ENCODE data around the gene GOLGA6A. TPM values are rescaled to one million over a fixed set of nuclear protein-coding genes. Genes with fewer than 3 reads are reported as not detected.
A peak's percentile ranks its signal among the peaks of the same experiment; 100 is the strongest.
"Not testable (repeated sequence)": the region's sequence is repeated elsewhere in the genome, so short reads cannot be mapped to it uniquely, and the experiment has no call there.

The GOLGA6A gene, protein sequence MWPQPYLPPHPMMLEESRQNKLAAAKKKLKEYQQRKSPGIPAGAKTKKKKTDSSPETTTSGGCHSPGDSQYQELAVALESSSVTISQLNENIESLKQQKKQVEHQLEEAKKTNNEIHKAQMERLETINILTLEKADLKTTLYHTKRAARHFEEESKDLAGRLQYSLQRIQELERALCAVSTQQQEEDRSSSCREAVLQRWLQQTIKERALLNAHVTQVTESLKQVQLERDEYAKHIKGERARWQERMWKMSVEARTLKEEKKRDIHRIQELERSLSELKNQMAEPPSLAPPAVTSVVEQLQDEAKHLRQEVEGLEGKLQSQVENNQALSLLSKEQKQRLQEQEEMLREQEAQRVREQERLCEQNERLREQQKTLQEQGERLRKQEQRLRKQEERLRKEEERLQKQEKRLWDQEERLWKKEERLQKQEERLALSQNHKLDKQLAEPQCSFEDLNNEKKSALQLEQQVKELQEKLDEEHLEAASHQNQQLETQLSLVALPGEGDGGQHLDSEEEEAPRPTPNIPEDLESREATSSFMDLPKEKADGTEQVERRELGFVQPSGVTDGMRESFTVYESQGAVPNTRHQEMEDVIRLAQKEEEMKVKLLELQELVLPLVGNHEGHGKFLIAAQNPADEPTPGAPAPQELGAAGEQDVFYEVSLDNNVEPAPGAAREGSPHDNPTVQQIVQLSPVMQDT
- total RNA-seq, result not detected

DNA sequence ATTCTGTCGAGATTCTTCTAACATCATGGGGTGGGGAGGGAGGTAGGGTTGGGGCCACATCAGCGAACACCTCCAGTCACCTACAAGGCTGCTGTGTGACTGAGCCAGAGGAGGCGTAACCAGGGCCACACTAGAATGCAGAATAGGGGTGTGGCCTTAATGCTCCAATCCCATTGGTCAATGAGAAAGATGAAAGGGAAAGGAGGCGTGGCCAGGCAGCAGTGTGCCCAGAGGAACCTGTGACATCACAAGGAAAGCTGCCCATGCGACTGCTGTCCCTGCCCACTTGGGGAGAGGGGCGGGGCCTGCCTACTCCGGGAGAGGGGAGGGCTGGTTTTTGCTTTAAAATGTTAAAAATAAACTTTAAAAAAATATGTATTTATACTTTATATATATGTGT lies at the start of gene GOLGA6A:
Gene GOLGA6A (minus strand): TSS at position 101 of the 400 bp plus-strand sequence. CDS start 41 bp downstream, at position 60.
- CTCF ChIA-PET, H3K27ac Mint-ChIP-seq, DNase-seq: not testable (repeated sequence)

GRCh38 chr15:74131628-74132413 lies 49.5 kb upstream of the GOLGA6A start:
- Mint-ChIP-seq H3K27ac (no peak overlapping the region), H3K27me3 (peaks cover 90% of the 10 kb centered on the region), H3K4me1 (peaks cover 26% of the 10 kb centered on the region), H3K4me3 (peak overlapping the region; percentile 36), H3K36me3 (ENCODE audit: low read depth) (peaks cover 3% of the 10 kb centered on the region), H3K9me3 (no peaks in the 10 kb centered on the region)
- DNase-seq, result no peak
- ChIA-PET CTCF (interaction anchor here (1.3 kb wide), 1 partner anchor 190 kb away, joined by 3 read pairs; no protein-coding TSS in a partner anchor), POLR2A (no interaction called here)

More for the DNA sequence above, at the start of gene GOLGA6A:
- H3K9me3 Mint-ChIP-seq; H3K4me3 Mint-ChIP-seq; H3K4me1 Mint-ChIP-seq; H3K27me3 Mint-ChIP-seq; POLR2A ChIA-PET; H3K36me3 Mint-ChIP-seq (ENCODE audit: low read depth): not testable (repeated sequence)

DNA sequence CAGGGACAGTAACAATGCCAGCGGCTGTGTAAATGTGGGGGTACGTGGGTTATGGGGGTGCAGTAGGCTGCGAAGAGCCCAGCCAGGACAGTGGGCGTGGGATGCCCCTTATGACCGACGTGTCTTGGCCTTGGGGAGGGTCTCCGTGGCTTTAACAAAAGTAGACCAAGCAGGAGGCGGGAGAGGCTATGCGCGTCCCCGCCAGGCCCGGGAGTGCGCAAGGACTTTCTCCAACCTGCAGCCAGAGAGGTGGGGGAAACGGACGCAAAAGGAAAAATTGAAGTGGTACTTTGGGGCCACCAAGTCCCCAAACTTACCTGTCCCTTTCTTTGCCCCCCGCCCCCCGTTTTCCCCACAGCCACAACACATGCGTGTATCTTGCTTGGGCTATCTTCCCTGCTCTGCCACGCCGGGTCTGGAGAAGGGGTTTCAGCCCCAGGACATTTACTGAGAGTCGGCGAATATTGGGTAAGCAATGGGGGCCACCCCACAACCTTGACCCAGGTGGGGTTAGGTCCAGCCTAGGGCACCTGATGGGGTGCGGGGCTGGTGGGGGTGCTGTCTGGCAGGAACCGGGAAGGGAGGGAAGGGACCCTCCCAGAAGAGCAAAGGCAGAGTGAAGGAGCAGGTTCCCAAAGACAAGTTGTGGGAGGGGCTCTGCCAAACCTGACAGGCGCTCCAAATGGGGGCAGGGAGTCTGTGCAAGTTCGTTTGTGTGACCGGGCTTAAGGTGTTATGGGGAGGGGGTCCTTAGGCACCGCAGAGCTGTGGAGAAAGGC lies 48.7 kb upstream of the GOLGA6A start:
- Mint-ChIP-seq H3K27me3 (peaks cover 87% of the 10 kb centered on the region), H3K4me1 (peaks cover 22% of the 10 kb centered on the region), H3K9me3 (no peaks in the 10 kb centered on the region), H3K27ac (no peak overlapping the region), H3K4me3 (no peak overlapping the region), H3K36me3 (ENCODE audit: low read depth) (peaks cover 3% of the 10 kb centered on the region)
- ChIA-PET CTCF (interaction anchor here (0.7 kb wide), 1 partner anchor 538 kb away, joined by 3 read pairs; no protein-coding TSS in a partner anchor), POLR2A (no interaction called here)
- DNase-seq, result no peak

GRCh38 chr15:74130155-74130848 lies 48.0 kb upstream of the GOLGA6A start, which contains the start of gene ISLR2:
ISLR2 (plus strand) TSS chr15:74130586; CDS start chr15:74132755, 2,169 bp downstream.
- H3K9me3 Mint-ChIP-seq, result no peaks in the 10 kb centered on the region
- peaks cover 18% of the 10 kb centered on the region for H3K4me1 Mint-ChIP-seq
- H3K36me3 Mint-ChIP-seq (ENCODE audit: low read depth), result peaks cover 3% of the 10 kb centered on the region
- H3K27ac Mint-ChIP-seq, result no peak within 1 kb of the TSS
- peaks cover 82% of the 10 kb centered on the region for H3K27me3 Mint-ChIP-seq
- ChIA-PET POLR2A (no interaction called here), CTCF (interaction anchor here (0.7 kb wide), 1 partner anchor 539 kb away, joined by 3 read pairs; no protein-coding TSS in a partner anchor)
- DNase-seq, result no peak
- H3K4me3 Mint-ChIP-seq, result no peak within 1 kb of the TSS

DNA sequence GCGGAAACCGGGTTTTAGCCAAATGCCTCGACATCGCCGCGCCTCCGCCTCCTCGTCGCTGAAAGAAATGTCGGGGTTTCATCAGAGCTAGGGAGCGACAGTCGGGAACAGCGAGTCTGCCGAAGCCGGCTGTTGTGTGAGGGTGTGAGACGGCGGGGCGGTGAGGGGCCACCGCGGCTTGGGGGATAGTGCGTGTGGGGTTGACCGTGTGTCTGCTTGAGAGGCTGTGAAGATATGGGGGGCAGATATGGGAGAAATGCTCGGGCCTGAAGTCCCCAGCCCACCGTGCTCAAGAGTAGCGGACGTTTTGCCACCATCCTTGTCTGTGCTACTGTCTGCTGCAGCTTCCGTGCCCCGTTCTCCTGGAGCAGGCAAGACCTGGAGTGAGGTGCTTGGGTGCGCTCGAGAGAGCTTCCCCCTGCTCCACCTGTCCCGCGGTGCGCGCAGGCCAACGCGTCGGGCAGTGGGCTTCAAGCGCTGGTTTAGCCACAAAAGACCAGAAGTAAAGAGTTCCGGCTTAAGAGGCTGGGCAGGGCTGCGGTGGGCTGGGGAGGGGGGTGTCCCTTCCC lies 47.3 kb upstream of the GOLGA6A start:
- H3K9me3 Mint-ChIP-seq, result no peaks in the 10 kb centered on the region
- no peak for DNase-seq
- no peaks in the 10 kb centered on the region for H3K36me3 Mint-ChIP-seq (ENCODE audit: low read depth)
- POLR2A ChIA-PET, result no interaction called here
- peaks cover 79% of the 10 kb centered on the region for H3K27me3 Mint-ChIP-seq
- no peak overlapping the region for H3K4me3 Mint-ChIP-seq
- CTCF ChIA-PET, result interaction anchor here (0.9 to 1.2 kb wide), 2 partner anchors 9 to 11 kb away, joined by 3 to 5 read pairs; no protein-coding TSS in a partner anchor
- H3K4me1 Mint-ChIP-seq, result peaks cover 14% of the 10 kb centered on the region
- no peak overlapping the region for H3K27ac Mint-ChIP-seq

DNA sequence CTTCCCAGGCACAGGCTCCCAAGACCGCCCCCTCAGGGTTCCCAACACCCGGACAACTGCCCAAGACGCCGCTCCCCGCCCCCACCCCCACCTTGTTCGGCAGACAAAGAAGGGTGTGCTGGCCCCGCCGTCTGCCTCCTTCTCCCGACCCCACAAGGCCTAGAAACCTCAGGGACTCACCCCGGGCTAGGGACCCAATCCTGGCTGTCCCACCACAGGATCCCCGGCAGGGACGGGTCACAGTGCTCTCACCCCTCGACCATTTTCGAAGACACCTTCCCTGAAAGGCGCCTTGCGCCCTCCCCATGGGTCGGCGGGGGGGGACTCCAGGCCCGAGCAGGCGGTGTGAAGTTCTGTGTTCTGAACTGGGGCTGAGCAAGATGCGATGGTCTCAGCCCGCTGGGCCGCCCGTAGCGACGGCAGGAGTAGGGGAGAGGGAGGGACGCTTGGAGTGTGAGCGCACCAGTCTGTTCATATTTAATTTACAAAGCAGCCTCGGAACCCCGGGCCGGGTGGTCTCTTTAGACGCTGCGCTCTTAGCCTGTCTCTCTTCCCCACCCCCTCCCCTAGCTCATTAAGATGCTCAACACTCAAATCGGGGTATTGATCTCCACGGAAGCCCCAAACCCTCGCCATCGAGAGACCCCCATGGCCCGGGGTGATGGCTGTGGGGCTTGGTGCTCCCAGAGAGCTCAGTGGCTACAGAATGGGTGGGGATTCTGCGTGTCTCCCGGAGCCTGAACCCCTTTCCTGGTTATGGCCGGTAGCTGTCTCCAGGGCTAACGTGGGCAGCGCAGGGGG lies 46.6 kb upstream of the GOLGA6A start:
- no peak overlapping the region for H3K27ac Mint-ChIP-seq
- H3K9me3 Mint-ChIP-seq, result no peaks in the 10 kb centered on the region
- no peak overlapping the region for H3K4me3 Mint-ChIP-seq
- ChIA-PET POLR2A (interaction anchor here (1.5 kb wide), 1 partner anchor 192 kb away, joined by 3 read pairs; no protein-coding TSS in a partner anchor), CTCF (interaction anchor here (0.9 to 1.7 kb wide), 5 partner anchors 10 to 192 kb away, joined by 3 to 9 read pairs (median 5); no protein-coding TSS in a partner anchor)
- DNase-seq, result no peak
- no peaks in the 10 kb centered on the region for H3K36me3 Mint-ChIP-seq (ENCODE audit: low read depth)
- peaks cover 74% of the 10 kb centered on the region for H3K27me3 Mint-ChIP-seq
- peaks cover 14% of the 10 kb centered on the region for H3K4me1 Mint-ChIP-seq

DNA sequence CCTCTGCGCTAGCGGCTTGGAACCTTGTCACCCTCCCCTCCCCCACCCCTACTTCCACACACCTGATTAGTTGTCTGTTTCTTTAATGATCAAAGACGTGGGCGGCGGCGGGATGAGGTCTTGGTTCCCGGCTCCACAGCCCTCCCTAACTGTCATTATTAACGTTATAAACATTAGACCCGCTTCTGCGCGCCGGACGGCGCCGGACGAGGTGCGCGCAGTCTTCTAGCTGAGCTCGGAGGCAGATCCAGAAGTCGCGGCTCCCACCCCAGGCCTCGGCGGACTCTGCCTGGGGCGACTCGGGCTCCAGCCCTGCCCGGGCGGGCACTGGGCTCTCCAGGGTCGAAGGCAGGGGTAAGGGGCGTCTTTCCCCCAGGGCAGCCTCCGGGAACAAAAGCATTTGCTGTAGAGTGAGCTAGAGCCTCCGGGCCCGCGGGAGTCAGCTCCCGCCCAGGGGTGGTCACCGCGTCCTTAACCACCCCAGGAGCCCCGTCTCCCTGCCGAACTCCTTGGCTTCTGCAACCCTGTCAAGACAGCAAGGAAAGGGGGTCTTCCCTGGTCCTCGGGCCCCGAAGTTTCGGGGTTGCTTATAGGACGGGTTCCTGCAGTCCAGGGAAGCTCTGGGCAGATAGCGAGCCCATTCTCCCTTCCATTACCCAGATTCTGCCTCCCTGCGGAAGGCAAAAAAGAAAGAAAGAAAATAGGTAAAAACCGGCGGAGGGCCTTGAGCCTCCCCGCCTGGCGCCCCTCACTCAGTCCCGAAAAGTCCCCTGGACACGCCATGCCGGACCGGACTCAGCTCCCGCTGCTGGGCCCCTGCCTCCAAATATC lies 45.8 kb upstream of the GOLGA6A start:
- ChIA-PET CTCF (interaction anchor here (1.2 to 1.7 kb wide), 3 partner anchors 74 to 193 kb away, joined by 3 to 9 read pairs (median 8); no protein-coding TSS in a partner anchor), POLR2A (interaction anchor here (1.5 kb wide), 1 partner anchor 193 kb away, joined by 3 read pairs; no protein-coding TSS in a partner anchor)

GRCh38 chr15:74127255-74127953 lies 45.1 kb upstream of the GOLGA6A start:
- Mint-ChIP-seq H3K27me3 (peaks cover 64% of the 10 kb centered on the region), H3K4me3 (no peak overlapping the region), H3K9me3 (no peaks in the 10 kb centered on the region), H3K4me1 (peaks cover 12% of the 10 kb centered on the region), H3K27ac (no peak overlapping the region), H3K36me3 (ENCODE audit: low read depth) (no peaks in the 10 kb centered on the region)
- peak; percentile 87 for DNase-seq
- CTCF ChIA-PET, result interaction anchor here (0.7 to 1.7 kb wide), 4 partner anchors 74 to 199 kb away, joined by 3 to 9 read pairs (median 6); no protein-coding TSS in a partner anchor
- POLR2A ChIA-PET, result interaction anchor here (1.5 kb wide), 1 partner anchor 193 kb away, joined by 3 read pairs; no protein-coding TSS in a partner anchor

More for the DNA sequence above, 45.8 kb upstream of the GOLGA6A start:
- no peak overlapping the region for H3K4me3 Mint-ChIP-seq
- DNase-seq, result no peak
- no peaks in the 10 kb centered on the region for H3K36me3 Mint-ChIP-seq (ENCODE audit: low read depth)
- H3K27me3 Mint-ChIP-seq, result peaks cover 67% of the 10 kb centered on the region
- no peak overlapping the region for H3K27ac Mint-ChIP-seq
- H3K4me1 Mint-ChIP-seq, result peaks cover 14% of the 10 kb centered on the region
- no peaks in the 10 kb centered on the region for H3K9me3 Mint-ChIP-seq

- peaks cover 54% of the 10 kb centered on the region for H3K27me3 Mint-ChIP-seq
Measured at GRCh38 chr15:74124759-74125158, 42.4 kb upstream of the GOLGA6A start.

GRCh38 chr15:74124196-74124595 lies 41.8 kb upstream of the GOLGA6A start:
- Mint-ChIP-seq H3K27ac (no peak overlapping the region), H3K4me1 (peaks cover 2% of the 10 kb centered on the region), H3K9me3 (no peaks in the 10 kb centered on the region), H3K27me3 (peaks cover 48% of the 10 kb centered on the region), H3K36me3 (ENCODE audit: low read depth) (no peaks in the 10 kb centered on the region), H3K4me3 (no peak overlapping the region)
- DNase-seq, result no peak
- ChIA-PET POLR2A (no interaction called here), CTCF (no interaction called here)

More at GRCh38 chr15:74124759-74125158, 42.4 kb upstream of the GOLGA6A start:
- Mint-ChIP-seq H3K4me1 (peaks cover 5% of the 10 kb centered on the region), H3K27ac (no peak overlapping the region), H3K4me3 (no peak overlapping the region), H3K9me3 (no peaks in the 10 kb centered on the region), H3K36me3 (ENCODE audit: low read depth) (no peaks in the 10 kb centered on the region)
- CTCF ChIA-PET, result interaction anchor here (2.3 to 2.4 kb wide), 2 partner anchors 183 to 197 kb away, joined by 13 to 15 read pairs; no protein-coding TSS in a partner anchor
- no peak for DNase-seq
- POLR2A ChIA-PET, result no interaction called here

Measured in activated CD4-positive, alpha-beta memory T cell treated with anti-CD3 and anti-CD28 coated beads, Interleukin-2, amount 10 ng/mL, durations not matched to agents 7 days and 5 days (primary cell).